ENCODE measurements around the gene MS4A18. TPM values are rescaled to one million over a fixed set of nuclear protein-coding genes. Genes with fewer than 3 reads are reported as not detected.
"Not testable (repeated sequence)": the region's sequence is repeated elsewhere in the genome, so short reads cannot be mapped to it uniquely, and the experiment has no call there.

Gene MS4A18
- total and polyA plus RNA-seq, 2 donors (not counting 3 experiments of a cell fraction or from before 2014, with no cell fraction given) = not detected

DNA sequence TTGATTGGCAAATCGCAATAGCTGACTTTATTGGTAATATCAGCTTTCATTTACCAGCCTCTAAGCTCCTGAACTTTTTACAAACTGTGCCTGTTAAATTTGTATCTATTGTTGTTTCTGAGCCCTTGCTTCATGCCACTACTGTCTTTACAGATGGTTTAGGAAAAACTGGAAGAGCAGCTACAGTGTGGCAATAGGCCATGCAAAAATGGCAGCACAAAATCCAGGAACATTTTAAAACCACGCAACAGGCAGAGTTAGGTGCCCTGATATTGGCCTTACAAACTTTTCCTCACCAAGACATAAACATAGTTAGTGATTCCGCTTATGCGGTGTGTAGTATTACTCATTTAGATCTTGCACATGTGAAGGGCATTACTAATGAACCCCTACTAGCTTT, 34.2 kb downstream of the MS4A18 start:
- POLR2A ChIA-PET; intact Hi-C loops (cut with micrococcal nuclease); H4K20me1 ChIP-seq (replicated peaks; ENCODE audit: control insufficient read depth, extremely low read depth, insufficient read depth, low read length); H3K27ac ChIP-seq (ENCODE audit: insufficient read depth, low read depth, low read length); H2AFZ ChIP-seq (ENCODE audit: low read depth, low read length); dilution Hi-C loops (cut with MboI; ENCODE audit: extremely low pct_ligation_motif_present, low sequenced_read_pairs); H3K9ac ChIP-seq (replicated peaks; ENCODE audit: extremely low read depth, insufficient read depth, low read length); H3K4me3 ChIP-seq (replicated peaks in 1 of 3; ENCODE audit: insufficient read depth in 1 of 3, low read depth in 1 of 3, low read length in 3 of 3); FAIRE-seq; H3K79me2 ChIP-seq (ENCODE audit: control insufficient read depth, insufficient read depth, low read length); H3K4me1 ChIP-seq (ENCODE audit: control insufficient read depth, extremely low read depth, insufficient read depth, low read length); H3K9me3 ChIP-seq (replicated peaks; ENCODE audit: control insufficient read depth, insufficient read depth, low read length); H3K36me3 ChIP-seq (ENCODE audit: control insufficient read depth in 2 of 2, extremely low read depth in 1 of 2, insufficient read depth in 2 of 2, low read length in 2 of 2); DNase-seq (ENCODE audit: low read depth, low spot score); BruUV-seq (replicated peaks); H3K9me1 ChIP-seq (replicated peaks; ENCODE audit: control insufficient read depth, extremely low read depth, insufficient read depth, low read length); H3K4me2 ChIP-seq (ENCODE audit: insufficient read depth, low read length): not testable (repeated sequence)
- peaks cover 8 to 13% of the 10 kb centered on the region in 2 experiments for H3K27me3 ChIP-seq (ENCODE audit: control insufficient read depth in 2 of 2, insufficient read depth in 2 of 2, low read length in 2 of 2)
- CTCF ChIA-PET = interaction anchor here (0.9 kb wide), 1 partner anchor 9 kb away, joined by 3 read pairs; no protein-coding TSS in a partner anchor

DNA sequence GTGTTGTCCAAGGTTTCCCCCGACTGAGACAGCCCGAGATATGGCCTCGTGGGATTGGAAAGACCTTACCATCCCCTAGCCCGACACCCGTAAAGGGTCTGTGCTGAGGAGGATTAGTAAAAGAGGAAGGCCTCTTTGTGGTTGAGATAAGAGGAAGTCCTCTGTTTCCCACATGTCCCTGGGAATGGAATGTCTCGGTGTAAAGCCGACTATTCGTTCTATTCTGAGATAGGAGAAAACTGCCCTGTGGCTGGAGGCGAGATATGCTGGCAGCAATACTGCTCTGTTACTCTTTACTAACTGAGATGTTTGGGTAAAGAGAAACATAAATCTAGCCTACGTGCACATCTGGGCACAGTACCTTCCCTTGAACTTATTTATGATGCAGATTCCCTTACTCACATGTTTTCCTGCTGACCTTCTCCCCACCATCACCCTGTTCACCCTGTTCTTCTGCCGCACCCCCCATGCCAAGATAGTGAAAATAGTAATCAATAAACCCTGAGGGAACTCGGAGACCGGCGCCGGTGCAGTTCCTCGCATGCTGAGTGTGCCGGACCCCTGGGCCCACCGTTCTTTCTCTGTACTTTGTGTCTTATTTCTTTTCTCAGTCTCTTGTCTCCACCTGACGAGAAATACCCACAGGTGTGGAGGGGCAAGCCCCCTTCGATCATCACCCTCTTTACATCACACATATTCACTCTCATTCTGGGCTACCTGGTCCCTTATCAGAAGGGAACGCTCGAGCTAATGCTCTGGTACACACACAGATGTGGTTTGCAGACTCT, 35.1 kb downstream of the MS4A18 start:
- FAIRE-seq; dilution Hi-C loops (cut with MboI; ENCODE audit: extremely low pct_ligation_motif_present, low sequenced_read_pairs); H3K9ac ChIP-seq (replicated peaks; ENCODE audit: extremely low read depth, insufficient read depth, low read length); H3K79me2 ChIP-seq (ENCODE audit: control insufficient read depth, insufficient read depth, low read length); H2AFZ ChIP-seq (ENCODE audit: low read depth, low read length); H3K4me1 ChIP-seq (ENCODE audit: control insufficient read depth, extremely low read depth, insufficient read depth, low read length); H3K4me3 ChIP-seq (replicated peaks in 1 of 3; ENCODE audit: insufficient read depth in 1 of 3, low read depth in 1 of 3, low read length in 3 of 3); H3K9me1 ChIP-seq (replicated peaks; ENCODE audit: control insufficient read depth, extremely low read depth, insufficient read depth, low read length); BruUV-seq (replicated peaks); H3K36me3 ChIP-seq (ENCODE audit: control insufficient read depth in 2 of 2, extremely low read depth in 1 of 2, insufficient read depth in 2 of 2, low read length in 2 of 2); H3K4me2 ChIP-seq (ENCODE audit: insufficient read depth, low read length); POLR2A ChIA-PET; H4K20me1 ChIP-seq (replicated peaks; ENCODE audit: control insufficient read depth, extremely low read depth, insufficient read depth, low read length); H3K27ac ChIP-seq (ENCODE audit: insufficient read depth, low read depth, low read length); DNase-seq (ENCODE audit: low read depth, low spot score); H3K9me3 ChIP-seq (replicated peaks; ENCODE audit: control insufficient read depth, insufficient read depth, low read length): not testable (repeated sequence)
- CTCF ChIA-PET = interaction anchor here (1.0 to 1.4 kb wide), 2 partner anchors 15 to 56 kb away, joined by 3 to 4 read pairs; no protein-coding TSS in a partner anchor
- H3K27me3 ChIP-seq (ENCODE audit: control insufficient read depth in 2 of 2, insufficient read depth in 2 of 2, low read length in 2 of 2) = peaks cover 12 to 14% of the 10 kb centered on the region in 2 experiments
- intact Hi-C loops (cut with micrococcal nuclease) = loop anchor here (5.0 kb wide), 1 partner anchor 492 kb away; no protein-coding TSS in a partner anchor

Measured in endothelial cell of umbilical vein (primary cell).